Loucy (cell line): ENCODE data around the gene CAMK2A.
A peak's percentile ranks its signal among the peaks of the same experiment; 100 is the strongest.

Experiments used
- H2AFZ ChIP-seq: fragments of 200-600 bp; sonication (generic); 2 replicates; pipeline ENCODE4 v1.6.0; 2016; ENCODE audit warnings: antibody characterized with exemption, mild to moderate bottlenecking, low read length, moderate library complexity
- H3F3A ChIP-seq: fragments of 200-600 bp; 2 replicates; pipeline ENCODE4 v1.6.0; 2016; ENCODE audit warnings: antibody characterized with exemption, low read depth, mild to moderate bottlenecking
- H3K27me3 ChIP-seq: fragments of 200-600 bp; sonication (generic); 2 replicates; pipeline ENCODE4 v1.6.1; 2014; ENCODE audit warnings: low read length, mild to moderate bottlenecking; ENCODE audit not compliant: insufficient read depth, poor library complexity, severe bottlenecking
- H3K36me3 ChIP-seq: fragments of 200-600 bp; sonication (generic); 2 replicates; pipeline ENCODE4 v1.6.1; 2016; ENCODE audit warnings: low read length; ENCODE audit not compliant: insufficient read depth
- H3K4me1 ChIP-seq: fragments of 200-600 bp; sonication (generic); 2 replicates; pipeline ENCODE4 v1.5.1; 2014; ENCODE audit warnings: low read length, mild to moderate bottlenecking; ENCODE audit not compliant: insufficient read depth, poor library complexity, severe bottlenecking
- H3K4me2 ChIP-seq: fragments of 200-600 bp; sonication (generic); 2 replicates; pipeline ENCODE4 v1.6.0; 2014; ENCODE audit warnings: antibody characterized with exemption, low read length, low read depth, mild to moderate bottlenecking; ENCODE audit not compliant: poor library complexity, severe bottlenecking
- H3K4me3 ChIP-seq: fragments of 200-600 bp; sonication (generic); 2 replicates; pipeline ENCODE4 v1.5.1; 2014; ENCODE audit warnings: low read length, mild to moderate bottlenecking, mixed read lengths; ENCODE audit not compliant: poor library complexity, severe bottlenecking
- H3K79me2 ChIP-seq: fragments of 200-600 bp; sonication (generic); 2 replicates; pipeline ENCODE4 v1.6.1; 2014; ENCODE audit warnings: low read length; ENCODE audit not compliant: insufficient read depth
- H3K9ac ChIP-seq: fragments of 200-600 bp; sonication (generic); 2 replicates; pipeline ENCODE4 v1.6.0; 2014; ENCODE audit warnings: mild to moderate bottlenecking, low read depth, low read length, moderate library complexity; ENCODE audit not compliant: poor library complexity, severe bottlenecking
- H3K9me2 ChIP-seq: fragments of 200-600 bp; sonication (generic); replicated peaks from 2 replicates; pipeline ENCODE4 v1.6.1; 2016; ENCODE audit warnings: low read depth, low read length, mixed read lengths
- H3K9me3 ChIP-seq: fragments of 200-600 bp; sonication (generic); 2 replicates; pipeline ENCODE4 v1.6.1; 2014; ENCODE audit warnings: mild to moderate bottlenecking, antibody characterized with exemption, low read length, low read depth; ENCODE audit not compliant: insufficient read depth
- H4K20me1 ChIP-seq: fragments of 200-600 bp; sonication (generic); 2 replicates; pipeline ENCODE4 v1.6.0; 2014; ENCODE audit warnings: antibody characterized with exemption, low read length, mild to moderate bottlenecking; ENCODE audit not compliant: insufficient read depth, poor library complexity, severe bottlenecking
- EZH2phosphoT487 ChIP-seq: fragments of 200-600 bp; IDR thresholded peaks from 2 replicates; pipeline ENCODE4 v1.6.1; 2018; ENCODE audit warnings: antibody characterized with exemption, mild to moderate bottlenecking, moderate library complexity, borderline replicate concordance
- TF ChIP-seq, protein P1 (sequence below): fragments of 200-600 bp; sonication (generic); conservative IDR thresholded peaks from 2 replicates; pipeline ENCODE4 v1.5.1; 2014; ENCODE audit warnings: mild to moderate bottlenecking, antibody characterized with exemption, low read length

Gene CAMK2A

DNA sequence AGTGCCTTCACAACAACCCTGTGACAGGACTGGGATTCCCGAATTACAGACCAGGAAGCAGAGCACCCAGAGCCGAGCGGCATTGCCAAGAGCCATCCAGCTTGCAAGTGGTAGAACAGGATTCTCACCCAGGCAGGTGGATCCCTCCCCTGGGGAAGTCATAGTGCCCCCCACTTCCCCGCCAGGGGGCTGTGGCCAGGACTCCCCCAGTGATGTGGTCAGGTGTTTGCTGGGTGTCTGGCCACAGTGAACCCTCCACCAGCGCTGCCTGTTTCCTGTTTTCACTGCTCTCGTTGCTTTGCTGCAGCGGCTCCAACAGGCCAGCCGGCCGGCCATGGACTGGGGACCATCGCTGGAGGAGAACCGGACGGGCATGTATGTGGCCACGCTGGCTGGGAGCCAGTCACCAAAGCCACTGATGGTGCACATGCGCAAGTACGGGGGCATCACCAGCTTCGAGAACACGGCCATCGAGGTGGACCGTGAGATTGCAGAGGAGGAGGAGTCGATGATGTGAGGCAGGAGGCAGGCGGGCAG, 80.4 kb downstream of the CAMK2A start:
- Histone ChIP-seq H3K4me1 (peaks cover 25% of the 10 kb centered on the region), H3K4me3 (peak overlapping the region; percentile 48), H3K4me2 (peak overlapping the region; percentile 69), H3K9ac (peak overlapping the region; percentile 4), H3K79me2 (no peaks in the 10 kb centered on the region), H4K20me1 (no peaks in the 10 kb centered on the region), H3K9me2 (no peaks in the 10 kb centered on the region), H3K27me3 (no peaks in the 10 kb centered on the region), H3K36me3 (no peaks in the 10 kb centered on the region), H2AFZ (peak overlapping the region; percentile 57), H3F3A (no peaks in the 10 kb centered on the region), H3K9me3 (no peaks in the 10 kb centered on the region)
- TF ChIP-seq EZH2phosphoT487: no peak
- TF ChIP-seq, protein P1, sequence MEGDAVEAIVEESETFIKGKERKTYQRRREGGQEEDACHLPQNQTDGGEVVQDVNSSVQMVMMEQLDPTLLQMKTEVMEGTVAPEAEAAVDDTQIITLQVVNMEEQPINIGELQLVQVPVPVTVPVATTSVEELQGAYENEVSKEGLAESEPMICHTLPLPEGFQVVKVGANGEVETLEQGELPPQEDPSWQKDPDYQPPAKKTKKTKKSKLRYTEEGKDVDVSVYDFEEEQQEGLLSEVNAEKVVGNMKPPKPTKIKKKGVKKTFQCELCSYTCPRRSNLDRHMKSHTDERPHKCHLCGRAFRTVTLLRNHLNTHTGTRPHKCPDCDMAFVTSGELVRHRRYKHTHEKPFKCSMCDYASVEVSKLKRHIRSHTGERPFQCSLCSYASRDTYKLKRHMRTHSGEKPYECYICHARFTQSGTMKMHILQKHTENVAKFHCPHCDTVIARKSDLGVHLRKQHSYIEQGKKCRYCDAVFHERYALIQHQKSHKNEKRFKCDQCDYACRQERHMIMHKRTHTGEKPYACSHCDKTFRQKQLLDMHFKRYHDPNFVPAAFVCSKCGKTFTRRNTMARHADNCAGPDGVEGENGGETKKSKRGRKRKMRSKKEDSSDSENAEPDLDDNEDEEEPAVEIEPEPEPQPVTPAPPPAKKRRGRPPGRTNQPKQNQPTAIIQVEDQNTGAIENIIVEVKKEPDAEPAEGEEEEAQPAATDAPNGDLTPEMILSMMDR: peak; percentile 17; the same call in 1 of the 2 replicates

GRCh38 chr5:150208187-150209098, 81.1 kb downstream of the CAMK2A start:
- Histone ChIP-seq H3K4me3 (peak overlapping the region; percentile 48), H3K9ac (peak overlapping the region; percentile 4), H4K20me1 (no peaks in the 10 kb centered on the region), H3K36me3 (no peaks in the 10 kb centered on the region), H3K9me2 (no peaks in the 10 kb centered on the region), H3F3A (no peaks in the 10 kb centered on the region), H3K27me3 (no peaks in the 10 kb centered on the region), H3K79me2 (no peaks in the 10 kb centered on the region), H2AFZ (0 out of 2 replicates have a peak overlapping the region, but pooled peaks have one; percentile 57), H3K4me1 (peaks cover 25% of the 10 kb centered on the region), H3K4me2 (peak overlapping the region; percentile 69), H3K9me3 (no peaks in the 10 kb centered on the region)
- no peak for TF ChIP-seq EZH2phosphoT487
- TF ChIP-seq, protein P1: no peak

- Histone ChIP-seq H3F3A (no peaks in the 10 kb centered on the region), H3K4me2 (peak overlapping the region; percentile 15)
These were observed 82.8 kb downstream of the CAMK2A start for GRCh38 chr5:150206779-150207115.

More at GRCh38 chr5:150206779-150207115, 82.8 kb downstream of the CAMK2A start:
- no peaks in the 10 kb centered on the region for H3K79me2 ChIP-seq
- H3K4me3 ChIP-seq: no peak overlapping the region
- H3K9me3 ChIP-seq: no peaks in the 10 kb centered on the region
- TF ChIP-seq, protein P1: no peak
- no peak for TF ChIP-seq EZH2phosphoT487
- no peaks in the 10 kb centered on the region for H3K9me2 ChIP-seq
- H3K4me1 ChIP-seq: peaks cover 25% of the 10 kb centered on the region
- no peaks in the 10 kb centered on the region for H3K36me3 ChIP-seq
- H2AFZ ChIP-seq: no peak overlapping the region
- H4K20me1 ChIP-seq: no peaks in the 10 kb centered on the region
- H3K27me3 ChIP-seq: no peaks in the 10 kb centered on the region
- H3K9ac ChIP-seq: no peak overlapping the region
